ENCODE data around the gene BLID. TPM values are rescaled to one million over a fixed set of nuclear protein-coding genes. Genes with fewer than 3 reads are reported as not detected.
A peak's percentile ranks its signal among the peaks of the same experiment; 100 is the strongest.

Gene BLID
- total and polyA plus RNA-seq, 2 experiments from 2014 or later: not detected

DNA sequence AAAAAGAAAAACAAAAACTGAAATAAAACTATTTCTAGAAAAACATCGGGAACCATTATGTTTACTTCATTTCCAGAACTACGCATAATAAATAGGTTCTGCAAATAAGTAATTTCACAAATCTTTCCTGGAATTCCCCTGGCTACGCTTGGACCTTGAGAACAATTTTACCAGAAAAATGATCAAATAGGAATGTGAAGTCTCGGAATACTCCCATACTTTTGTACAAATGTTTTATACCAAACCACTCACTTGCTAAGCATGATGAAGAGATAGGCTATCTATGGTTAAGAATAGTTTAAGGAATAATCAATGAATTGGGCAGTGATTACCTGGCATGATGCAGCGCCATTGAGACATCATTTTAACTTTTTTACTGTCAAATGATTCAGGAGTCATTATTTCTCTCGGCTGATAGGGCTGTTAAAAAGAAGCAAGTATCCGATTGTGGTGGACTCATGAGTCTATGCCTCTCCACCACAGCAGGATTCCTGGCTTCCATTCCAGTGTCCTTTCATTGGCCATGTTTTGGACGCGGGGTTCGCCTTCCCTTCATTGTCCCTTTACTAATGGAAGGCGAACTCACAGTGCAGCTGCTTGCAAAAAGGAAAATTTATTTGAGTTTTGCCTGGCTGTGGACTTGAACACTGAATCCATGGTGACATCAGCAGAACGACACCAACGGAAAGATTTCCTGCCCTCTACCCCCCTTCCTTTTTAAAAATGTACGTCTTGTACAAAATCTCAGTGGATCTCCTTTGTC, 39.9 kb upstream of the BLID start:
- peaks cover 27% of the 10 kb centered on the region for H3K4me1 ChIP-seq (ENCODE audit: insufficient read depth)
- H3K4me2 ChIP-seq: no peak overlapping the region
- H3K4me3 Mint-ChIP-seq: no peak overlapping the region
- H3K27me3 Mint-ChIP-seq (ENCODE audit: insufficient read depth, low read depth, poor library complexity): peaks cover 3% of the 10 kb centered on the region
- no peak for DNase-seq (ENCODE audit: low spot score)
- no peaks in the 10 kb centered on the region for H3K9me3 Mint-ChIP-seq
- peaks cover 32% of the 10 kb centered on the region for H3K4me1 Mint-ChIP-seq
- no peaks in the 10 kb centered on the region for H4K20me1 ChIP-seq (replicated peaks; ENCODE audit: insufficient read depth)
- H2AFZ ChIP-seq: peak overlapping the region; percentile 38; the same call in 1 of the 2 replicates
- ATAC-seq: no peak
- H3K27me3 ChIP-seq (ENCODE audit: insufficient read depth): no peaks in the 10 kb centered on the region
- H3K9me2 ChIP-seq (ENCODE audit: insufficient read depth): no peaks in the 10 kb centered on the region
- no peaks in the 10 kb centered on the region for H3K36me3 Mint-ChIP-seq (ENCODE audit: low read depth)
- no peaks in the 10 kb centered on the region for H3K36me3 ChIP-seq (ENCODE audit: insufficient read depth)
- H3K27ac Mint-ChIP-seq: no peak overlapping the region; the same call in 1 of the 2 replicates
- no peaks in the 10 kb centered on the region for H3F3A ChIP-seq (replicated peaks; ENCODE audit: low read depth)
- TF ChIP-seq ZNF114 (CRISPR knock-in tag; IDR thresholded peaks at IDR 0.05): no peak
- TF ChIP-seq, protein P1, sequence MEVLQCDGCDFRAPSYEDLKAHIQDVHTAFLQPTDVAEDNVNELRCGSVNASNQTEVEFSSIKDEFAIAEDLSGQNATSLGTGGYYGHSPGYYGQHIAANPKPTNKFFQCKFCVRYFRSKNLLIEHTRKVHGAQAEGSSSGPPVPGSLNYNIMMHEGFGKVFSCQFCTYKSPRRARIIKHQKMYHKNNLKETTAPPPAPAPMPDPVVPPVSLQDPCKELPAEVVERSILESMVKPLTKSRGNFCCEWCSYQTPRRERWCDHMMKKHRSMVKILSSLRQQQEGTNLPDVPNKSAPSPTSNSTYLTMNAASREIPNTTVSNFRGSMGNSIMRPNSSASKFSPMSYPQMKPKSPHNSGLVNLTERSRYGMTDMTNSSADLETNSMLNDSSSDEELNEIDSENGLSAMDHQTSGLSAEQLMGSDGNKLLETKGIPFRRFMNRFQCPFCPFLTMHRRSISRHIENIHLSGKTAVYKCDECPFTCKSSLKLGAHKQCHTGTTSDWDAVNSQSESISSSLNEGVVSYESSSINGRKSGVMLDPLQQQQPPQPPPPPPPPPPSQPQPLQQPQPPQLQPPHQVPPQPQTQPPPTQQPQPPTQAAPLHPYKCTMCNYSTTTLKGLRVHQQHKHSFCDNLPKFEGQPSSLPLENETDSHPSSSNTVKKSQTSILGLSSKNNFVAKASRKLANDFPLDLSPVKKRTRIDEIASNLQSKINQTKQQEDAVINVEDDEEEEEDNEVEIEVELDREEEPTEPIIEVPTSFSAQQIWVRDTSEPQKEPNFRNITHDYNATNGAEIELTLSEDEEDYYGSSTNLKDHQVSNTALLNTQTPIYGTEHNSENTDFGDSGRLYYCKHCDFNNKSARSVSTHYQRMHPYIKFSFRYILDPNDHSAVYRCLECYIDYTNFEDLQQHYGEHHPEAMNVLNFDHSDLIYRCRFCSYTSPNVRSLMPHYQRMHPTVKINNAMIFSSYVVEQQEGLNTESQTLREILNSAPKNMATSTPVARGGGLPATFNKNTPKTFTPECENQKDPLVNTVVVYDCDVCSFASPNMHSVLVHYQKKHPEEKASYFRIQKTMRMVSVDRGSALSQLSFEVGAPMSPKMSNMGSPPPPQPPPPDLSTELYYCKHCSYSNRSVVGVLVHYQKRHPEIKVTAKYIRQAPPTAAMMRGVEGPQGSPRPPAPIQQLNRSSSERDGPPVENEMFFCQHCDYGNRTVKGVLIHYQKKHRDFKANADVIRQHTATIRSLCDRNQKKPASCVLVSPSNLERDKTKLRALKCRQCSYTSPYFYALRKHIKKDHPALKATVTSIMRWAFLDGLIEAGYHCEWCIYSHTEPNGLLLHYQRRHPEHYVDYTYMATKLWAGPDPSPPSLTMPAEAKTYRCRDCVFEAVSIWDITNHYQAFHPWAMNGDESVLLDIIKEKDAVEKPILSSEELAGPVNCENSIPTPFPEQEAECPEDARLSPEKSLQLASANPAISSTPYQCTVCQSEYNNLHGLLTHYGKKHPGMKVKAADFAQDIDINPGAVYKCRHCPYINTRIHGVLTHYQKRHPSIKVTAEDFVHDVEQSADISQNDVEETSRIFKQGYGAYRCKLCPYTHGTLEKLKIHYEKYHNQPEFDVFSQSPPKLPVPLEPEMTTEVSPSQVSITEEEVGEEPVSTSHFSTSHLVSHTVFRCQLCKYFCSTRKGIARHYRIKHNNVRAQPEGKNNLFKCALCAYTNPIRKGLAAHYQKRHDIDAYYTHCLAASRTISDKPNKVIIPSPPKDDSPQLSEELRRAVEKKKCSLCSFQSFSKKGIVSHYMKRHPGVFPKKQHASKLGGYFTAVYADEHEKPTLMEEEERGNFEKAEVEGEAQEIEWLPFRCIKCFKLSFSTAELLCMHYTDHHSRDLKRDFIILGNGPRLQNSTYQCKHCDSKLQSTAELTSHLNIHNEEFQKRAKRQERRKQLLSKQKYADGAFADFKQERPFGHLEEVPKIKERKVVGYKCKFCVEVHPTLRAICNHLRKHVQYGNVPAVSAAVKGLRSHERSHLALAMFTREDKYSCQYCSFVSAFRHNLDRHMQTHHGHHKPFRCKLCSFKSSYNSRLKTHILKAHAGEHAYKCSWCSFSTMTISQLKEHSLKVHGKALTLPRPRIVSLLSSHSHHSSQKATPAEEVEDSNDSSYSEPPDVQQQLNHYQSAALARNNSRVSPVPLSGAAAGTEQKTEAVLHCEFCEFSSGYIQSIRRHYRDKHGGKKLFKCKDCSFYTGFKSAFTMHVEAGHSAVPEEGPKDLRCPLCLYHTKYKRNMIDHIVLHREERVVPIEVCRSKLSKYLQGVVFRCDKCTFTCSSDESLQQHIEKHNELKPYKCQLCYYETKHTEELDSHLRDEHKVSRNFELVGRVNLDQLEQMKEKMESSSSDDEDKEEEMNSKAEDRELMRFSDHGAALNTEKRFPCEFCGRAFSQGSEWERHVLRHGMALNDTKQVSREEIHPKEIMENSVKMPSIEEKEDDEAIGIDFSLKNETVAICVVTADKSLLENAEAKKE (CRISPR knock-in tag; IDR thresholded peaks at IDR 0.05): no peak
- TF ChIP-seq ZNF331 (CRISPR knock-in tag; IDR thresholded peaks at IDR 0.05; ENCODE audit: low read depth): no peak
- TF ChIP-seq, protein P2, sequence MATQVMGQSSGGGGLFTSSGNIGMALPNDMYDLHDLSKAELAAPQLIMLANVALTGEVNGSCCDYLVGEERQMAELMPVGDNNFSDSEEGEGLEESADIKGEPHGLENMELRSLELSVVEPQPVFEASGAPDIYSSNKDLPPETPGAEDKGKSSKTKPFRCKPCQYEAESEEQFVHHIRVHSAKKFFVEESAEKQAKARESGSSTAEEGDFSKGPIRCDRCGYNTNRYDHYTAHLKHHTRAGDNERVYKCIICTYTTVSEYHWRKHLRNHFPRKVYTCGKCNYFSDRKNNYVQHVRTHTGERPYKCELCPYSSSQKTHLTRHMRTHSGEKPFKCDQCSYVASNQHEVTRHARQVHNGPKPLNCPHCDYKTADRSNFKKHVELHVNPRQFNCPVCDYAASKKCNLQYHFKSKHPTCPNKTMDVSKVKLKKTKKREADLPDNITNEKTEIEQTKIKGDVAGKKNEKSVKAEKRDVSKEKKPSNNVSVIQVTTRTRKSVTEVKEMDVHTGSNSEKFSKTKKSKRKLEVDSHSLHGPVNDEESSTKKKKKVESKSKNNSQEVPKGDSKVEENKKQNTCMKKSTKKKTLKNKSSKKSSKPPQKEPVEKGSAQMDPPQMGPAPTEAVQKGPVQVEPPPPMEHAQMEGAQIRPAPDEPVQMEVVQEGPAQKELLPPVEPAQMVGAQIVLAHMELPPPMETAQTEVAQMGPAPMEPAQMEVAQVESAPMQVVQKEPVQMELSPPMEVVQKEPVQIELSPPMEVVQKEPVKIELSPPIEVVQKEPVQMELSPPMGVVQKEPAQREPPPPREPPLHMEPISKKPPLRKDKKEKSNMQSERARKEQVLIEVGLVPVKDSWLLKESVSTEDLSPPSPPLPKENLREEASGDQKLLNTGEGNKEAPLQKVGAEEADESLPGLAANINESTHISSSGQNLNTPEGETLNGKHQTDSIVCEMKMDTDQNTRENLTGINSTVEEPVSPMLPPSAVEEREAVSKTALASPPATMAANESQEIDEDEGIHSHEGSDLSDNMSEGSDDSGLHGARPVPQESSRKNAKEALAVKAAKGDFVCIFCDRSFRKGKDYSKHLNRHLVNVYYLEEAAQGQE (IDR thresholded peaks at IDR 0.05; ENCODE audit: unreplicated experiment): no peak
- TF ChIP-seq, protein P3, sequence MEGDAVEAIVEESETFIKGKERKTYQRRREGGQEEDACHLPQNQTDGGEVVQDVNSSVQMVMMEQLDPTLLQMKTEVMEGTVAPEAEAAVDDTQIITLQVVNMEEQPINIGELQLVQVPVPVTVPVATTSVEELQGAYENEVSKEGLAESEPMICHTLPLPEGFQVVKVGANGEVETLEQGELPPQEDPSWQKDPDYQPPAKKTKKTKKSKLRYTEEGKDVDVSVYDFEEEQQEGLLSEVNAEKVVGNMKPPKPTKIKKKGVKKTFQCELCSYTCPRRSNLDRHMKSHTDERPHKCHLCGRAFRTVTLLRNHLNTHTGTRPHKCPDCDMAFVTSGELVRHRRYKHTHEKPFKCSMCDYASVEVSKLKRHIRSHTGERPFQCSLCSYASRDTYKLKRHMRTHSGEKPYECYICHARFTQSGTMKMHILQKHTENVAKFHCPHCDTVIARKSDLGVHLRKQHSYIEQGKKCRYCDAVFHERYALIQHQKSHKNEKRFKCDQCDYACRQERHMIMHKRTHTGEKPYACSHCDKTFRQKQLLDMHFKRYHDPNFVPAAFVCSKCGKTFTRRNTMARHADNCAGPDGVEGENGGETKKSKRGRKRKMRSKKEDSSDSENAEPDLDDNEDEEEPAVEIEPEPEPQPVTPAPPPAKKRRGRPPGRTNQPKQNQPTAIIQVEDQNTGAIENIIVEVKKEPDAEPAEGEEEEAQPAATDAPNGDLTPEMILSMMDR (conservative IDR thresholded peaks at IDR 0.05; ENCODE audit: low read depth in 2 of 2): no peak
- TF ChIP-seq EZH2phosphoT487 (IDR thresholded peaks at IDR 0.05; ENCODE audit: unreplicated experiment): no peak
- no peak for TF ChIP-seq NANOG (IDR thresholded peaks at IDR 0.05; ENCODE audit: borderline replicate concordance)
- TF ChIP-seq JUNB (IDR thresholded peaks at IDR 0.05; ENCODE audit: unreplicated experiment): no peak
- no peak for TF ChIP-seq CREB1 (CRISPR knock-in tag; IDR thresholded peaks at IDR 0.05; ENCODE audit: low read depth)
- TF ChIP-seq STAT1 (IDR thresholded peaks at IDR 0.05; ENCODE audit: unreplicated experiment): no peak
- no peak for TF ChIP-seq EZH2 (IDR thresholded peaks at IDR 0.05; ENCODE audit: low read depth, unreplicated experiment)
- TF ChIP-seq, protein P4, sequence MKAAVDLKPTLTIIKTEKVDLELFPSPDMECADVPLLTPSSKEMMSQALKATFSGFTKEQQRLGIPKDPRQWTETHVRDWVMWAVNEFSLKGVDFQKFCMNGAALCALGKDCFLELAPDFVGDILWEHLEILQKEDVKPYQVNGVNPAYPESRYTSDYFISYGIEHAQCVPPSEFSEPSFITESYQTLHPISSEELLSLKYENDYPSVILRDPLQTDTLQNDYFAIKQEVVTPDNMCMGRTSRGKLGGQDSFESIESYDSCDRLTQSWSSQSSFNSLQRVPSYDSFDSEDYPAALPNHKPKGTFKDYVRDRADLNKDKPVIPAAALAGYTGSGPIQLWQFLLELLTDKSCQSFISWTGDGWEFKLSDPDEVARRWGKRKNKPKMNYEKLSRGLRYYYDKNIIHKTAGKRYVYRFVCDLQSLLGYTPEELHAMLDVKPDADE (IDR thresholded peaks at IDR 0.05): no peak
- no peak for TF ChIP-seq POLR2AphosphoS5 (IDR thresholded peaks at IDR 0.05; ENCODE audit: low read depth)
- H3K4me3 ChIP-seq: no peak overlapping the region
- no peak overlapping the region for H3K27ac ChIP-seq (ENCODE audit: low read depth)
- no peaks in the 10 kb centered on the region for H3K79me2 ChIP-seq (replicated peaks; ENCODE audit: insufficient read depth)

Data from GM23338 (cell line).